Measurements from ENCODE around the gene BMPR1B. TPM values are rescaled to one million over a fixed set of nuclear protein-coding genes. Genes with fewer than 3 reads are reported as not detected.

BMPR1B gene
- total RNA-seq, 1 experiment from 2014 or later: 0.62 TPM

DNA sequence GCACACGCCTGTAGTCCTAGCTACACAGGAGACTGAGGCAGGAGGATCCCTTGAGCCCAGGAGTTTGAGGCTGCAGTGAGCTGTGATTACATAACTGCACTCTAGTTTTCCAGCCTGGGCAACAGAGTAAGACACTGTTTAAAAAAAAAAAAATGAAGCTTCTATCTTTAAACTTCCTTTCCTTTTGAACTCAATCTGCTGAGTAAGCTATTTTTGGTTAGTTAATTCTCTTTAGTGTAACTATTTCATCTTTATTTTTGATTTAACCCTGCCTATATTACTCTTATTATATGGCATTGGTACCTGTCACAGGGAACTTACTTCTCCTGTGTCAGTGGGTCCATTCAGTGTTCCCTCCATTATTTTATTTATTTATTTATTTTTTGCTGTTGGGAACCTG is 160.8 kb downstream of the BMPR1B start:
- TF ChIP-seq, protein P1, sequence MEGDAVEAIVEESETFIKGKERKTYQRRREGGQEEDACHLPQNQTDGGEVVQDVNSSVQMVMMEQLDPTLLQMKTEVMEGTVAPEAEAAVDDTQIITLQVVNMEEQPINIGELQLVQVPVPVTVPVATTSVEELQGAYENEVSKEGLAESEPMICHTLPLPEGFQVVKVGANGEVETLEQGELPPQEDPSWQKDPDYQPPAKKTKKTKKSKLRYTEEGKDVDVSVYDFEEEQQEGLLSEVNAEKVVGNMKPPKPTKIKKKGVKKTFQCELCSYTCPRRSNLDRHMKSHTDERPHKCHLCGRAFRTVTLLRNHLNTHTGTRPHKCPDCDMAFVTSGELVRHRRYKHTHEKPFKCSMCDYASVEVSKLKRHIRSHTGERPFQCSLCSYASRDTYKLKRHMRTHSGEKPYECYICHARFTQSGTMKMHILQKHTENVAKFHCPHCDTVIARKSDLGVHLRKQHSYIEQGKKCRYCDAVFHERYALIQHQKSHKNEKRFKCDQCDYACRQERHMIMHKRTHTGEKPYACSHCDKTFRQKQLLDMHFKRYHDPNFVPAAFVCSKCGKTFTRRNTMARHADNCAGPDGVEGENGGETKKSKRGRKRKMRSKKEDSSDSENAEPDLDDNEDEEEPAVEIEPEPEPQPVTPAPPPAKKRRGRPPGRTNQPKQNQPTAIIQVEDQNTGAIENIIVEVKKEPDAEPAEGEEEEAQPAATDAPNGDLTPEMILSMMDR (IDR thresholded peaks at IDR 0.05): no peak
- no peak for TF ChIP-seq SIN3A (IDR thresholded peaks at IDR 0.05; ENCODE audit: borderline replicate concordance, insufficient read depth, low read depth, low read length)
- TF ChIP-seq TCF7L2 (IDR thresholded peaks at IDR 0.05; ENCODE audit: low read depth, low read length): no peak
- TF ChIP-seq, protein P2, sequence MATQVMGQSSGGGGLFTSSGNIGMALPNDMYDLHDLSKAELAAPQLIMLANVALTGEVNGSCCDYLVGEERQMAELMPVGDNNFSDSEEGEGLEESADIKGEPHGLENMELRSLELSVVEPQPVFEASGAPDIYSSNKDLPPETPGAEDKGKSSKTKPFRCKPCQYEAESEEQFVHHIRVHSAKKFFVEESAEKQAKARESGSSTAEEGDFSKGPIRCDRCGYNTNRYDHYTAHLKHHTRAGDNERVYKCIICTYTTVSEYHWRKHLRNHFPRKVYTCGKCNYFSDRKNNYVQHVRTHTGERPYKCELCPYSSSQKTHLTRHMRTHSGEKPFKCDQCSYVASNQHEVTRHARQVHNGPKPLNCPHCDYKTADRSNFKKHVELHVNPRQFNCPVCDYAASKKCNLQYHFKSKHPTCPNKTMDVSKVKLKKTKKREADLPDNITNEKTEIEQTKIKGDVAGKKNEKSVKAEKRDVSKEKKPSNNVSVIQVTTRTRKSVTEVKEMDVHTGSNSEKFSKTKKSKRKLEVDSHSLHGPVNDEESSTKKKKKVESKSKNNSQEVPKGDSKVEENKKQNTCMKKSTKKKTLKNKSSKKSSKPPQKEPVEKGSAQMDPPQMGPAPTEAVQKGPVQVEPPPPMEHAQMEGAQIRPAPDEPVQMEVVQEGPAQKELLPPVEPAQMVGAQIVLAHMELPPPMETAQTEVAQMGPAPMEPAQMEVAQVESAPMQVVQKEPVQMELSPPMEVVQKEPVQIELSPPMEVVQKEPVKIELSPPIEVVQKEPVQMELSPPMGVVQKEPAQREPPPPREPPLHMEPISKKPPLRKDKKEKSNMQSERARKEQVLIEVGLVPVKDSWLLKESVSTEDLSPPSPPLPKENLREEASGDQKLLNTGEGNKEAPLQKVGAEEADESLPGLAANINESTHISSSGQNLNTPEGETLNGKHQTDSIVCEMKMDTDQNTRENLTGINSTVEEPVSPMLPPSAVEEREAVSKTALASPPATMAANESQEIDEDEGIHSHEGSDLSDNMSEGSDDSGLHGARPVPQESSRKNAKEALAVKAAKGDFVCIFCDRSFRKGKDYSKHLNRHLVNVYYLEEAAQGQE (IDR thresholded peaks at IDR 0.05; ENCODE audit: insufficient read depth in 1 of 2, low read depth in 2 of 2, low read length in 1 of 2): no peak
- TF ChIP-seq POLR2AphosphoS5 (IDR thresholded peaks at IDR 0.05; ENCODE audit: low read depth, low read length): no peak
- CTCF ChIA-PET: no interaction called here
- POLR2A ChIA-PET: no interaction called here
- no peak for ATAC-seq
- no peak for DNase-seq (ENCODE audit: low read depth, low spot score)
- no peaks in the 10 kb centered on the region for H3K36me3 ChIP-seq (ENCODE audit: control insufficient read depth, insufficient read depth, low read length)
- no peaks in the 10 kb centered on the region for H3K4me1 ChIP-seq (ENCODE audit: control insufficient read depth, insufficient read depth, low read length)
- no peak overlapping the region for H3K4me3 ChIP-seq (ENCODE audit: low read depth in 2 of 2, low read length in 2 of 2)
- H3K27ac ChIP-seq (ENCODE audit: low read length): no peak overlapping the region
- BruUV-seq (replicated peaks): no TSS peak
- in situ Hi-C loops (cut with HindIII; ENCODE audit: low pct_unique_long_range_greater_than_20kb, low sequenced_read_pairs): no loop called here
- intact Hi-C loops (cut with micrococcal nuclease; ENCODE audit: unreplicated experiment): no loop called here
- no peaks in the 10 kb centered on the region for H3K27me3 ChIP-seq (ENCODE audit: control insufficient read depth, insufficient read depth, low read length)
- H3K9me3 ChIP-seq (ENCODE audit: control insufficient read depth, insufficient read depth, low read depth, low read length): no peaks in the 10 kb centered on the region

DNA sequence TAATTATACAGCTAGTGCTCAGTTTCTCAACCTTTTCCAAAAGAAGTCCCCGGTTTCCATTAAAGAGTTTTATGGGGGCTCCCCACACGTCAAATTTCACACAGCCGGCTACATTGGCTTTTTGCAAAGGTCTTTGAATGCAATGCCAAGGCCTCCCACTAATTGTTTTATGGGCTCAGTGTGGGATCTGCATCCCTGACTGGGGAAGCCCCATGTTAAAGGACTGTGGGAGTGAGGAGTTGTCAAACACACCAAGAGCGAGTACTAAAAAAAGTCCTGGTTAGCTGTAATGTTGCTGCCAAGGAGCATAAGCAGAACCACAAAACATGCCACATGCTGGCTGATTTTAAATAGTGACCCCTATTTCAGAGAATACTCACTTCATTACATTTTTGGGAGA is 162.6 kb downstream of the BMPR1B start:
- Histone ChIP-seq H3K9me3 (ENCODE audit: control insufficient read depth, insufficient read depth, low read depth, low read length) (no peaks in the 10 kb centered on the region), H3K27me3 (ENCODE audit: control insufficient read depth, insufficient read depth, low read length) (no peaks in the 10 kb centered on the region), H3K27ac (ENCODE audit: low read length) (no peak overlapping the region), H3K36me3 (ENCODE audit: control insufficient read depth, insufficient read depth, low read length) (no peaks in the 10 kb centered on the region), H3K4me3 (ENCODE audit: low read depth in 2 of 2, low read length in 2 of 2) (no peak overlapping the region), H3K4me1 (ENCODE audit: control insufficient read depth, insufficient read depth, low read length) (no peaks in the 10 kb centered on the region)
- DNase-seq (ENCODE audit: low read depth, low spot score): no peak
- ChIA-PET POLR2A (no interaction called here), CTCF (no interaction called here)
- TF ChIP-seq SIN3A (IDR thresholded peaks at IDR 0.05; ENCODE audit: borderline replicate concordance, insufficient read depth, low read depth, low read length): no peak
- TF ChIP-seq, protein P1 (IDR thresholded peaks at IDR 0.05): no peak
- TF ChIP-seq POLR2AphosphoS5 (IDR thresholded peaks at IDR 0.05; ENCODE audit: low read depth, low read length): no peak
- TF ChIP-seq, protein P2 (IDR thresholded peaks at IDR 0.05; ENCODE audit: insufficient read depth in 1 of 2, low read depth in 2 of 2, low read length in 1 of 2): no peak
- TF ChIP-seq TCF7L2 (IDR thresholded peaks at IDR 0.05; ENCODE audit: low read depth, low read length): no peak
- in situ Hi-C loops (cut with HindIII; ENCODE audit: low pct_unique_long_range_greater_than_20kb, low sequenced_read_pairs): no loop called here
- BruUV-seq (replicated peaks): no TSS peak
- intact Hi-C loops (cut with micrococcal nuclease; ENCODE audit: unreplicated experiment): no loop called here
- no peak for ATAC-seq
